ENCODE measurements around the gene KCNE4.

KCNE4 gene

GRCh38 chr2:223104336-223105132, 52.5 kb downstream of the KCNE4 start:
- no peak for TF ChIP-seq CTCF (conservative IDR thresholded peaks at IDR 0.05; ENCODE audit: low read length)
- no peak for TF ChIP-seq EZH2phosphoT487 (IDR thresholded peaks at IDR 0.05; ENCODE audit: borderline replicate concordance)
- H3F3A ChIP-seq (ENCODE audit: low read depth): no peaks in the 10 kb centered on the region
- peak overlapping the region; percentile 25 for H3K4me2 ChIP-seq (ENCODE audit: low read depth, low read length, poor library complexity, severe bottlenecking)
- no peaks in the 10 kb centered on the region for H3K9me2 ChIP-seq (replicated peaks; ENCODE audit: low read depth, low read length)
- H4K20me1 ChIP-seq (ENCODE audit: insufficient read depth, low read length, poor library complexity, severe bottlenecking): no peaks in the 10 kb centered on the region
- H3K9ac ChIP-seq (ENCODE audit: low read depth, low read length, poor library complexity, severe bottlenecking): no peak overlapping the region
- peak overlapping the region; percentile 47 for H2AFZ ChIP-seq (ENCODE audit: low read length)
- peaks cover 38% of the 10 kb centered on the region for H3K4me1 ChIP-seq (ENCODE audit: insufficient read depth, low read length, poor library complexity, severe bottlenecking)
- no peaks in the 10 kb centered on the region for H3K9me3 ChIP-seq (ENCODE audit: insufficient read depth, low read depth, low read length)
- H3K27me3 ChIP-seq (ENCODE audit: insufficient read depth, low read length, poor library complexity, severe bottlenecking): no peaks in the 10 kb centered on the region
- H3K4me3 ChIP-seq (ENCODE audit: low read length, poor library complexity, severe bottlenecking): no peak overlapping the region
- no peaks in the 10 kb centered on the region for H3K36me3 ChIP-seq (ENCODE audit: insufficient read depth, low read length)
- no peaks in the 10 kb centered on the region for H3K79me2 ChIP-seq (ENCODE audit: insufficient read depth, low read length)
